Stimulated activated CD8-positive, alpha-beta memory T cell treated with anti-CD3 and anti-CD28 coated beads, Interleukin-12 subunit alpha, Interleukin-12 subunit beta, amount 100 ng/mL, for 24 hours (primary cell): Measurements from ENCODE around the gene GRIN2D.

Experiments
- DNase-seq: peaks from one replicate; pipeline ENCODE4 v3.0.0-alpha.2; 2020; ENCODE audit errors: extremely low read depth

Gene GRIN2D

GRCh38 chr19:48397263-48398101 is 4.0 kb downstream of the GRIN2D start:
- no peak for DNase-seq

- no peak for DNase-seq
Measured at GRCh38 chr19:48398102-48398374, 4.6 kb downstream of the GRIN2D start.

- DNase-seq, result peak; percentile 57
Measured at GRCh38 chr19:48398375-48399235, 5.1 kb downstream of the GRIN2D start.

GRCh38 chr19:48400018-48400742 is 6.7 kb downstream of the GRIN2D start:
- DNase-seq, result no peak

- DNase-seq, result no peak
Measured at GRCh38 chr19:48401287-48401686, 7.8 kb downstream of the GRIN2D start.

- DNase-seq, result no peak
Measured at GRCh38 chr19:48403606-48404005, 10.1 kb downstream of the GRIN2D start.

- no peak for DNase-seq
Measured at GRCh38 chr19:48405010-48405659, 11.7 kb downstream of the GRIN2D start.

- no peak for DNase-seq
Measured at GRCh38 chr19:48405850-48406249, 12.4 kb downstream of the GRIN2D start.

- DNase-seq, result no peak
Measured at GRCh38 chr19:48413879-48414587, 20.6 kb downstream of the GRIN2D start.

GRCh38 chr19:48415395-48415794 is 21.9 kb downstream of the GRIN2D start:
- no peak for DNase-seq

GRCh38 chr19:48415806-48416221 is 22.3 kb downstream of the GRIN2D start:
- no peak for DNase-seq

- DNase-seq, result no peak
Measured at GRCh38 chr19:48417421-48417820, 24.0 kb downstream of the GRIN2D start.

- DNase-seq, result no peak
Measured at GRCh38 chr19:48418317-48419064, 25.0 kb downstream of the GRIN2D start.

- no peak for DNase-seq
Measured at GRCh38 chr19:48419158-48419920, 25.9 kb downstream of the GRIN2D start.

- no peak for DNase-seq
Measured at GRCh38 chr19:48421548-48421947, 28.1 kb downstream of the GRIN2D start.

- no peak for DNase-seq
Measured at GRCh38 chr19:48424694-48425219, 31.3 kb downstream of the GRIN2D start.

- DNase-seq, result no peak
Measured at GRCh38 chr19:48428670-48429069, 35.2 kb downstream of the GRIN2D start.

- no peak for DNase-seq
Measured at GRCh38 chr19:48433337-48433736, 39.9 kb downstream of the GRIN2D start.

GRCh38 chr19:48436586-48436985 is 43.1 kb downstream of the GRIN2D start:
- no peak for DNase-seq
